D721Med (cell line): ENCODE results near the gene NXPH2.

Experiments
- DNase-seq: peaks from one replicate; pipeline ENCODE4 v3.0.0; 2011; ENCODE audit warnings: low spot score; ENCODE audit not compliant: insufficient read length
- FAIRE-seq: peaks from 2 replicates; lab custom pipeline; 2011; peaks lifted over from hg19 to GRCh38; lab: Jason Lieb, UNC
- TF ChIP-seq, protein P1 (sequence below): IDR thresholded peaks from 2 replicates; pipeline ENCODE4 v1.5.1; 2012; ENCODE audit warnings: mild to moderate bottlenecking, control low read depth; ENCODE audit not compliant: insufficient read depth; ENCODE audit errors: missing control alignments

Gene NXPH2

GRCh38 chr2:138713069-138713496 lies 67.1 kb downstream of the NXPH2 start:
- TF ChIP-seq, protein P1, sequence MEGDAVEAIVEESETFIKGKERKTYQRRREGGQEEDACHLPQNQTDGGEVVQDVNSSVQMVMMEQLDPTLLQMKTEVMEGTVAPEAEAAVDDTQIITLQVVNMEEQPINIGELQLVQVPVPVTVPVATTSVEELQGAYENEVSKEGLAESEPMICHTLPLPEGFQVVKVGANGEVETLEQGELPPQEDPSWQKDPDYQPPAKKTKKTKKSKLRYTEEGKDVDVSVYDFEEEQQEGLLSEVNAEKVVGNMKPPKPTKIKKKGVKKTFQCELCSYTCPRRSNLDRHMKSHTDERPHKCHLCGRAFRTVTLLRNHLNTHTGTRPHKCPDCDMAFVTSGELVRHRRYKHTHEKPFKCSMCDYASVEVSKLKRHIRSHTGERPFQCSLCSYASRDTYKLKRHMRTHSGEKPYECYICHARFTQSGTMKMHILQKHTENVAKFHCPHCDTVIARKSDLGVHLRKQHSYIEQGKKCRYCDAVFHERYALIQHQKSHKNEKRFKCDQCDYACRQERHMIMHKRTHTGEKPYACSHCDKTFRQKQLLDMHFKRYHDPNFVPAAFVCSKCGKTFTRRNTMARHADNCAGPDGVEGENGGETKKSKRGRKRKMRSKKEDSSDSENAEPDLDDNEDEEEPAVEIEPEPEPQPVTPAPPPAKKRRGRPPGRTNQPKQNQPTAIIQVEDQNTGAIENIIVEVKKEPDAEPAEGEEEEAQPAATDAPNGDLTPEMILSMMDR = no peak
- DNase-seq (no peak), FAIRE-seq (no peak)

GRCh38 chr2:138712212-138712979 lies 67.8 kb downstream of the NXPH2 start:
- DNase-seq = no peak
- no peak for FAIRE-seq
- TF ChIP-seq, protein P1 = no peak

DNA sequence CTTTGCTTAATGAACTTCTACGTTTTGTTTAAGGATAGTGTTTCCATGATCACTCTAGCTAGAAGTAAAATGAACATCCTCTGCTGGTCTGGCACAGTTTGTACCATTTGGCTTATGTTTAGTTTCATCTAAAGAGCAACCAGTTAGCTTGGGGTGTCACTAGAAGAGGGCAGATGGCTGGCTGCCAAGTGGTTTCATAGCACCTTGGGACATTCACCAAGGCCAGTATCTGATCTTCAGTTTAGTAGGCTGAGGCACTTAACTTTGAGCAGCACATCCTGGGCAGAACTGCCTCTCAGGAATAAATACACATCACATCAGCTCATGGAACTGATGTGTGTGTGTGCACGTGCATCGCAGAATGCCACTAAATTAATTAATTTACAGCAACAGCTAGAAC lies 68.4 kb downstream of the NXPH2 start:
- no peak for DNase-seq
- no peak for FAIRE-seq
- TF ChIP-seq, protein P1 = no peak

DNA sequence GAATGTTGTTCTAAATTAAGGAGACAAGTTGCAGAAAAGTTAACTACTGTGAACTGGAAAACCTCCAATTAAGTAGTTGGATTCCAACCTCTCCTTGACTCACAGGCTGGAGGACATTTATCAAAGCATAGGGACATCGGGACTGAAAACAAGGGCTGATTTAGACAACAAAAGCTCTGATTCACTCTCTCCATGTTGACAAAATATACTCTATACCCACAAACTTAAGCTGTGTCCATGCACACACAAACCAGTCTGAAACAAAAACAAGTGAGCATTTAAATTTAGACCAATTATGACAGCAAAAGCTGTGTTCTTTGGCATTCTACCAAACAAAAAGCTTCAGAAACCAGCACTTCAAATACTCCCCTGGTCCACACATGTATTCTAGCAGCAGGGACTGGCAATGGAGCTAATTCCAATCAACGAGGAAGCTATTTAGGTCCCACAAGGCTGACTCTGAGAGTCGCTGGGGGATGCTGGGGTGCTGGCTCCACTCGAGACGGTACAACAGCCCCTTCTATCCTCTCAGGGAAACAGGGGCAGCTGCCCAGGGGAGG lies 71.4 kb downstream of the NXPH2 start:
- no peak for FAIRE-seq
- TF ChIP-seq, protein P1 = no peak
- no peak for DNase-seq

GRCh38 chr2:138707392-138708074 lies 72.7 kb downstream of the NXPH2 start:
- TF ChIP-seq, protein P1 = no peak
- FAIRE-seq (no peak), DNase-seq (no peak)

GRCh38 chr2:138703242-138703641 lies 76.9 kb downstream of the NXPH2 start:
- TF ChIP-seq, protein P1 = no peak
- FAIRE-seq (no peak), DNase-seq (no peak)
